Mesodermal cell (in vitro differentiated cells): ENCODE measurements around the gene ADAMTS17.

Experiments
- H3K27ac ChIP-seq: 2 replicates; pipeline ENCODE4 v1.7.0; 2013; ENCODE audit warnings: mild to moderate bottlenecking, low read depth, low read length, moderate library complexity; ENCODE audit not compliant: severe bottlenecking
- H3K36me3 ChIP-seq: 2 replicates; pipeline ENCODE4 v1.7.1; 2013; ENCODE audit warnings: mild to moderate bottlenecking, low read length, moderate library complexity; ENCODE audit not compliant: control insufficient read depth, insufficient read depth
- H3K4me1 ChIP-seq: one replicate; pipeline ENCODE4 v1.7.1; 2013; ENCODE audit warnings: mild to moderate bottlenecking, low read length; ENCODE audit not compliant: insufficient read depth, control insufficient read depth, poor library complexity, severe bottlenecking
- H3K4me3 ChIP-seq: 2 replicates; pipeline ENCODE4 v1.7.0; 2013; ENCODE audit warnings: low read length, control low read depth, mild to moderate bottlenecking; ENCODE audit not compliant: insufficient read depth, poor library complexity, severe bottlenecking; ENCODE audit errors: extremely low read depth
- H3K9me3 ChIP-seq: 2 replicates; pipeline ENCODE4 v1.7.1; 2013; ENCODE audit warnings: mild to moderate bottlenecking, low read length, moderate library complexity; ENCODE audit not compliant: control insufficient read depth
- WGBS, 2 experiments: methylation state at CpG; one replicate each; pipeline ENCODE4 v1.1.5; 2013; ENCODE audit warnings: missing lambda C conversion rate in 2 of 2; ENCODE audit not compliant: insufficient coverage in 2 of 2; 5-methylcytosine and 5-hydroxymethylcytosine counted together

Gene ADAMTS17

DNA sequence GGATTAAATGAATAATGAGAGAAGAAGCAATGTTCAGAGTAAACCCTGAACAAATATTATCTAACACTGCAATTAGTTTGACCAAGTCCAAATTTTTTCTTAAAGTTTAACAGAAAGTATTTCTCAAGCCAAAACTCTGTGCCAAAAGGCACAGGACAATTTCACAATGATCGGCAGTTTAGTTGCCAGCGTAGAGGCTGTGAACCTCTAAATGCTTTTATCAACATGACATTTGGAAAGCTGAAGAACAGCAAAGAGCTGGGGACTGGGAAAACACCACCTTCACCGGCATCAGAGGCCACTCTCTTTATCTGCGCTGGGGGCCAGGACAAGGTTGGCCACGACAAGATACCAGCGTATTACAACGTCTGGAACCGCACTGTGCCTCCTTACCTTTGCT is 125.6 kb downstream of the ADAMTS17 start:
- peaks cover 3% of the 10 kb centered on the region for H3K4me1 ChIP-seq
- no peak overlapping the region for H3K27ac ChIP-seq
- H3K4me3 ChIP-seq, result no peak overlapping the region
- no peaks in the 10 kb centered on the region for H3K9me3 ChIP-seq
- 92 to 95% methylated on average over 8 of the region's 8 CpGs for WGBS, 2 experiments
- no peaks in the 10 kb centered on the region for H3K36me3 ChIP-seq

GRCh38 chr15:100215843-100216169 is 126.0 kb downstream of the ADAMTS17 start:
- WGBS, 2 experiments, result 92% methylated on average over 2 of the region's 3 CpGs; no CpG with 5 or more reads in 1 of the 2 experiments
- Histone ChIP-seq H3K4me3 (no peak overlapping the region), H3K27ac (no peak overlapping the region)

GRCh38 chr15:100215031-100215842 is 126.5 kb downstream of the ADAMTS17 start:
- no peak overlapping the region for H3K27ac ChIP-seq
- no peaks in the 10 kb centered on the region for H3K9me3 ChIP-seq
- H3K36me3 ChIP-seq, result no peaks in the 10 kb centered on the region
- WGBS, 2 experiments, result 93% methylated on average over 13 of the region's 13 CpGs
- no peak overlapping the region for H3K4me3 ChIP-seq
- H3K4me1 ChIP-seq, result peaks cover 3% of the 10 kb centered on the region

More at GRCh38 chr15:100215843-100216169, 126.0 kb downstream of the ADAMTS17 start:
- Histone ChIP-seq H3K9me3 (no peaks in the 10 kb centered on the region), H3K36me3 (no peaks in the 10 kb centered on the region), H3K4me1 (peaks cover 3% of the 10 kb centered on the region)

DNA sequence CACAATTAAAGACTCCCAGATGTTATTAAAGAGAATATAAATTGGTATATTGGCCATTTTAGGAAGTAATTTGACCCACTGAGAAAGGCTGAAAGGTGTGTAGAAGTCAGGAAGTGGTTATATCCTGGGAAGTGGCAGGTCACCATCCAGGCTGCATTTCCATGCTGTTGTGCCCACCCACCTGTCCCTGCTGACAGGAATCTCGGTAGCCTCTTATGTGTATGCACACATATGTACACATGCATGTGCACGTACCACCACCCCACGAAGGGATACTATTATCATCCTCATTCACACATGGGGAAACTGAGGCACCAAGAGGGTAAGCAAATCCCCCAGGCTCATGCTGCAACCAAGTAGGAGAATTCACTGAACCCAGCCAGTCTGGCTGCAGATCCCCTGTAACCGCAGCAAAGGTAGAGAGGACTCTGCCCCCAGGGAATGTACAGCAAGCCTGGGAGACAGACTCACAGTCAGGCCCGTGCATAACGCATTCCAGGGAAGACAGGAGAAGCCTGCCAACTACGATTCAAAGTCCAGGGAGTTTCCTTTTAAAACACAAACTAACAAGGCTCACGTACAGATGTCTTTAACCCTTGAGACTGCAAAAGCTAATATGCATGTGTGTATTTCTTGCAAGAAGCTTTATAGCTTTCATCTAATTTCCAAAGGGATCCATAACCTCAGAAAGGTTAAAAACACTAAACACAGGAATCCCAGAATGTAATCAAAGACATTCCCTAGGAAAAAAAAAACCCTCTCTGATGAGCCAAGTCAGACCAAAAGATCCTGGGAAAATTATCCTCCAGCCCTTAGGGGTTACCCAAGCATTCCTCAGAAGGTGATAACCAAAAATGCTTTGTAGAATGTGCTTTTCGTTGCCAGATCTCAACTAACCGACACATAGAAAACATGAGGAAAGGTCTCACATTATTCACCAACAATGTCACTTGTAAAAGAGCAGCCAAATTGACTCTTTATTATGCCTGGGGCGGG is 129.6 kb downstream of the ADAMTS17 start:
- 74 to 75% methylated on average over 6 to 7 of the region's 11 CpGs for WGBS, 2 experiments
- peak overlapping the region; percentile 67 for H3K27ac ChIP-seq
- no peaks in the 10 kb centered on the region for H3K9me3 ChIP-seq
- peaks cover 3% of the 10 kb centered on the region for H3K4me1 ChIP-seq
- H3K4me3 ChIP-seq, result no peak overlapping the region
- no peaks in the 10 kb centered on the region for H3K36me3 ChIP-seq

DNA sequence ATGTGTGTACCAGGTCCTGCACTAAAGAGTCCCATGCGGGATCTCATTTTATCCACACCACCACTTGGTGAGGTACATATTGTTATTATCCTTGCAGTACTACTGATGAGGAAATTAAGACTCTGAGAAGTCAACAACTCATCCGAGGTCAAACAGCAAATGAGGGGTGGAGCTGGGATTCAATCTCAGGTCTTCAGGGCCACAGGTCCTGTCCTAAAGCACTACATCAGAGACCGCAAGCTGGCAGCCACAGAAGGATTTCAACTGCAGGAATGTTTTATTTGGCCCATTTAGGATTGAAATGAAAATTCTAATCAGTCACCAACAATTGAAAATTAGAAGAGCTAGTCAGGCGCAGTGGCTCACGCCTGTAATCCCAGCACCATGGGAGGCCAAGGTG is 131.4 kb downstream of the ADAMTS17 start:
- H3K9me3 ChIP-seq, result no peaks in the 10 kb centered on the region
- H3K36me3 ChIP-seq, result no peaks in the 10 kb centered on the region
- H3K4me1 ChIP-seq, result peaks cover 3% of the 10 kb centered on the region
- H3K4me3 ChIP-seq, result no peak overlapping the region
- 86 to 94% methylated on average over 4 of the region's 5 CpGs for WGBS, 2 experiments
- no peak overlapping the region for H3K27ac ChIP-seq

GRCh38 chr15:100208921-100209603 is 132.7 kb downstream of the ADAMTS17 start:
- Histone ChIP-seq H3K9me3 (no peaks in the 10 kb centered on the region), H3K27ac (no peak overlapping the region), H3K4me3 (no peak overlapping the region), H3K36me3 (no peaks in the 10 kb centered on the region), H3K4me1 (peaks cover 3% of the 10 kb centered on the region)
- WGBS, 2 experiments, result 93 to 94% methylated on average over 8 to 10 of the region's 13 CpGs

- Histone ChIP-seq H3K4me1 (peaks cover 3% of the 10 kb centered on the region), H3K27ac (no peak overlapping the region), H3K36me3 (no peaks in the 10 kb centered on the region), H3K9me3 (no peaks in the 10 kb centered on the region), H3K4me3 (no peak overlapping the region)
- WGBS, 2 experiments, result 92% methylated on average over 2 of the region's 2 CpGs; no CpG with 5 or more reads in 1 of the 2 experiments
These were observed 134.7 kb downstream of the ADAMTS17 start for GRCh38 chr15:100207053-100207452.

DNA sequence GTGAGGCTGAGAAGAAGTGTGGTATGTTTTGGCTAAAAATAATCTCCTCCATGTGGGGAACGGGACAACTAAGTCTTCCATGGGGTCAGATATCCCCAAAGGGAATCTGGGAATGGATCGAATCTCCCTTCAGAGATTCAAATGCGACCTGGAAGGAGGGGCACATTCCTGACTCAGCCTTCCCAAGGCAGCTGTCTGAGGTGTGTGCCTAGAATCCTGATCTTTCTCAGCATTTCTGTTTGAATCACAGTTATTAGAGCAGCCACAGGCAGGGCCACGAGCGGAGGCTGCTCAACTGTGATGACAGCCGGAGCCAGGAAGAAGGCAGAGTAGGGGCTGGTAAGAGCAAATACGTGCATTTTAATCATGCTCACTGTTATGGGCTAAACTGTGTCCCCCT is 135.1 kb downstream of the ADAMTS17 start:
- Histone ChIP-seq H3K4me3 (no peak overlapping the region), H3K36me3 (no peaks in the 10 kb centered on the region), H3K27ac (no peak overlapping the region), H3K4me1 (no peaks in the 10 kb centered on the region), H3K9me3 (no peaks in the 10 kb centered on the region)
- 64 to 68% methylated on average over 6 of the region's 7 CpGs for WGBS, 2 experiments

- Histone ChIP-seq H3K36me3 (no peaks in the 10 kb centered on the region), H3K9me3 (no peaks in the 10 kb centered on the region)
- WGBS, 2 experiments, result 81% methylated on average over 14 to 16 of the region's 17 CpGs
These were observed 136.1 kb downstream of the ADAMTS17 start for GRCh38 chr15:100205549-100206295.

DNA sequence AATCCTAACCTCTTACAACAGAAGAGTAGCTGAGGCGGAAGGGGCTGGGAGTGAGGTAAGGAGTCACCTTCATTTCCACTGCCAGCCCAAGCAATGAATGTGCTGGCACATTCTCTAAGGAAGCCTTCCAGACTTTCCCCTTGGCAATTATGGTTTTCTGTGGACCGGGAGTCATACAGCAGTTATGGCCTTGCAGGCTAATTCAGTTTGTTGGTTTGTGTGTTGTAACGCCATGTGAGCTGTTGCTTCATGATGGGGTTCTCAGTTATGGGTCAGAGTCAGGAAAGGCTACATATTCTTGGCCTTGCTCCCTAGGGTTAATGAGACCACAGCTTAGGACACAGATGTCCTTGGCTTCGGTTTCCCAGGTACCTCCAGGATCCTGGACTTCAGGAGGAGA is 137.0 kb downstream of the ADAMTS17 start:
- H3K4me3 ChIP-seq, result no peak overlapping the region
- no peak overlapping the region for H3K27ac ChIP-seq
- H3K9me3 ChIP-seq, result no peaks in the 10 kb centered on the region
- WGBS, 2 experiments, result 89% methylated on average over 3 of the region's 4 CpGs
- H3K4me1 ChIP-seq, result no peaks in the 10 kb centered on the region
- no peaks in the 10 kb centered on the region for H3K36me3 ChIP-seq

More at GRCh38 chr15:100205549-100206295, 136.1 kb downstream of the ADAMTS17 start:
- H3K27ac ChIP-seq, result no peak overlapping the region
- no peak overlapping the region for H3K4me3 ChIP-seq
- no peaks in the 10 kb centered on the region for H3K4me1 ChIP-seq
